ENCODE results near the gene FSHR.

GRCh38 chr2:49067971-49068370 lies 86.3 kb downstream of the FSHR start:
- TF ChIP-seq, protein P1, sequence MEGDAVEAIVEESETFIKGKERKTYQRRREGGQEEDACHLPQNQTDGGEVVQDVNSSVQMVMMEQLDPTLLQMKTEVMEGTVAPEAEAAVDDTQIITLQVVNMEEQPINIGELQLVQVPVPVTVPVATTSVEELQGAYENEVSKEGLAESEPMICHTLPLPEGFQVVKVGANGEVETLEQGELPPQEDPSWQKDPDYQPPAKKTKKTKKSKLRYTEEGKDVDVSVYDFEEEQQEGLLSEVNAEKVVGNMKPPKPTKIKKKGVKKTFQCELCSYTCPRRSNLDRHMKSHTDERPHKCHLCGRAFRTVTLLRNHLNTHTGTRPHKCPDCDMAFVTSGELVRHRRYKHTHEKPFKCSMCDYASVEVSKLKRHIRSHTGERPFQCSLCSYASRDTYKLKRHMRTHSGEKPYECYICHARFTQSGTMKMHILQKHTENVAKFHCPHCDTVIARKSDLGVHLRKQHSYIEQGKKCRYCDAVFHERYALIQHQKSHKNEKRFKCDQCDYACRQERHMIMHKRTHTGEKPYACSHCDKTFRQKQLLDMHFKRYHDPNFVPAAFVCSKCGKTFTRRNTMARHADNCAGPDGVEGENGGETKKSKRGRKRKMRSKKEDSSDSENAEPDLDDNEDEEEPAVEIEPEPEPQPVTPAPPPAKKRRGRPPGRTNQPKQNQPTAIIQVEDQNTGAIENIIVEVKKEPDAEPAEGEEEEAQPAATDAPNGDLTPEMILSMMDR (IDR thresholded peaks at IDR 0.05; ENCODE audit: insufficient read depth, low read depth, low read length): no peak
- TF ChIP-seq EZH2 (IDR thresholded peaks at IDR 0.05; ENCODE audit: insufficient read depth, low read length): no peak
